HCT116 (cell line): Measurements from ENCODE around the gene SLC50A1. TPM values are rescaled to one million over a fixed set of nuclear protein-coding genes. Genes with fewer than 3 reads are reported as not detected.

Source experiments
- ATAC-seq: fragments of 200-7000 bp; cut with Tn5 transposase; 2 replicates; pipeline ENCODE4 v1.9.1; 2020; ENCODE audit warnings: mild to moderate bottlenecking, moderate library complexity
- BruUV-seq: library from RNA; stranded (reverse); fragments of 400-500 nt; replicated peaks from 2 replicates; lab custom pipeline; 2021; lab: Mats Ljungman, UMichigan
- CTCF ChIA-PET: fragments of 300-600 bp; sonication (Branson Sonifier 250); formaldehyde crosslinking; loops from one replicate; lab custom pipeline; 2021; ENCODE audit warnings: antibody characterized with exemption; lab: Charles Lee
- POLR2A ChIA-PET: fragments of 300-600, 350-600 bp; sonication (Branson Sonifier 250); formaldehyde crosslinking; loops from one replicate; lab custom pipeline; 2021; ENCODE audit warnings: antibody characterized with exemption; lab: Charles Lee
- RAD21 ChIA-PET, 2 experiments: fragments of 300-600 bp; sonication (Branson Sonifier 250); formaldehyde crosslinking; loops; one replicate each; lab custom pipeline; 2023; ENCODE audit warnings: low total read pairs in 2 of 2; ENCODE audit not compliant: uncharacterized antibody in 2 of 2, unreplicated experiment in 2 of 2, low non-redundant PET in 1 of 2; lab: Charles Lee
- DNase-seq: peaks from one replicate; pipeline ENCODE4 v3.0.0-alpha.2; 2010; ENCODE audit warnings: low read depth, low spot score
- H2AFZ ChIP-seq: fragments of 200-600 bp; shearing (Covaris generic), sonication (generic); 2 replicates; pipeline ENCODE4 v1.6.1; 2017; ENCODE audit warnings: low read depth, mixed run types, mixed read lengths, antibody characterized with exemption, low read length; ENCODE audit not compliant: poor library complexity, severe bottlenecking
- H3K27ac ChIP-seq: 2 replicates; pipeline ENCODE4 v1.5.1; 2012; ENCODE audit warnings: low read depth, low read length
- H3K27me3 ChIP-seq: fragments of 200-600 bp; sonication (generic); 2 replicates; pipeline ENCODE4 v1.6.1; 2016; ENCODE audit warnings: mixed run types, low read length, mixed read lengths; ENCODE audit not compliant: insufficient read depth
- H3K36me3 ChIP-seq, 2 experiments: fragments of 200-500 bp in 1 of 2; fragments of 200-600 bp in 1 of 2; sonication (Bioruptor generic) in 1 of 2; sonication (generic) in 1 of 2; 2 replicates each; pipeline versions ENCODE4 v1.5.1 to v1.6.1; 2014 to 2016; ENCODE audit warnings: low read length in 2 of 2, inconsistent platforms in 1 of 2, mixed read lengths in 1 of 2, mixed run types in 1 of 2; ENCODE audit not compliant: insufficient read depth in 2 of 2, control insufficient read depth in 1 of 2
- H3K4me1 ChIP-seq, 2 experiments: fragments of 200-600 bp in 1 of 2; sonication (generic) in 1 of 2; 2 replicates each; pipeline versions ENCODE4 v1.5.1 to v1.6.1; 2012 to 2017; ENCODE audit warnings: low read length in 2 of 2, inconsistent platforms in 1 of 2, mild to moderate bottlenecking in 1 of 2, mixed read lengths in 1 of 2, mixed run types in 1 of 2, moderate library complexity in 1 of 2; ENCODE audit not compliant: insufficient read depth in 2 of 2, control insufficient read depth in 1 of 2
- H3K4me2 ChIP-seq: fragments of 200-600 bp; sonication (generic); 2 replicates; pipeline ENCODE4 v1.6.1; 2017; ENCODE audit warnings: mixed run types, low read length, mixed read lengths
- H3K4me3 ChIP-seq, 2 experiments: fragments of 200-600 bp in 1 of 2; sonication (generic) in 1 of 2; replicated peaks in 1 of 2; 2 replicates each; pipeline ENCODE4 v1.5.1; 2011 to 2016; ENCODE audit warnings: low read length in 2 of 2, control low read depth in 1 of 2, low read depth in 1 of 2, mild to moderate bottlenecking in 1 of 2, mixed read lengths in 1 of 2, mixed run types in 1 of 2
- H3K79me2 ChIP-seq: fragments of 200-600 bp; sonication (generic); 2 replicates; pipeline ENCODE4 v1.6.1; 2017; ENCODE audit warnings: mild to moderate bottlenecking, mixed run types, low read length, moderate library complexity, mixed read lengths; ENCODE audit not compliant: insufficient read depth
- H3K9ac ChIP-seq: fragments of 200-600 bp; sonication (generic); 2 replicates; pipeline ENCODE4 v1.6.1; 2016; ENCODE audit warnings: low read length, mixed read lengths
- H3K9me2 ChIP-seq: fragments of 200-600 bp; sonication (generic), shearing (Covaris generic); 2 replicates; pipeline ENCODE4 v1.6.1; 2017; ENCODE audit warnings: mixed run types, mild to moderate bottlenecking, moderate library complexity; ENCODE audit not compliant: insufficient read depth
- H3K9me3 ChIP-seq, 2 experiments: fragments of 200-500 bp in 1 of 2; fragments of 200-600 bp in 1 of 2; sonication (Bioruptor generic) in 1 of 2; sonication (generic) in 1 of 2; 2 replicates each; pipeline ENCODE4 v1.6.1; 2014 to 2017; ENCODE audit warnings: low read length in 2 of 2, mixed read lengths in 2 of 2, inconsistent platforms in 1 of 2, low read depth in 1 of 2, mild to moderate bottlenecking in 1 of 2, mixed run types in 1 of 2, moderate library complexity in 1 of 2; ENCODE audit not compliant: control insufficient read depth in 1 of 2, insufficient read depth in 1 of 2
- H4K20me1 ChIP-seq: fragments of 200-600 bp; sonication (generic), shearing (Covaris generic); 2 replicates; pipeline ENCODE4 v1.6.1; 2017; ENCODE audit warnings: mixed run types, mild to moderate bottlenecking, moderate library complexity; ENCODE audit not compliant: insufficient read depth
- CBX3 ChIP-seq: IDR thresholded peaks from 2 replicates; pipeline ENCODE4 v1.6.1; 2012; ENCODE audit warnings: low read depth
- CEBPB ChIP-seq: IDR thresholded peaks from 2 replicates; pipeline ENCODE4 v1.6.1; 2012; ENCODE audit warnings: low read depth
- EGR1 ChIP-seq: IDR thresholded peaks from 2 replicates; pipeline ENCODE4 v1.6.1; 2012; ENCODE audit warnings: low read depth
- EZH2phosphoT487 ChIP-seq: fragments of 200-600 bp; IDR thresholded peaks from 2 replicates; pipeline ENCODE4 v1.6.1; 2018; ENCODE audit warnings: antibody characterized with exemption, borderline replicate concordance
- POLR2A ChIP-seq: IDR thresholded peaks from 2 replicates; pipeline ENCODE4 v1.7.0; 2011; ENCODE audit warnings: borderline replicate concordance; ENCODE audit not compliant: insufficient read depth, insufficient read length; ENCODE audit errors: extremely low read depth
- POLR2AphosphoS5 ChIP-seq: IDR thresholded peaks from 2 replicates; pipeline ENCODE4 v1.6.1; 2011; ENCODE audit warnings: mild to moderate bottlenecking, low read depth, low read length, moderate library complexity
- SP1 ChIP-seq: IDR thresholded peaks from 2 replicates; pipeline ENCODE4 v1.6.1; 2012; ENCODE audit warnings: low read depth
- ZNF274 ChIP-seq: fragments of 200-500 bp; sonication (Bioruptor generic); IDR thresholded peaks from 2 replicates; pipeline ENCODE4 v1.6.1; 2014; ENCODE audit warnings: mild to moderate bottlenecking, low read depth, low read length, inconsistent platforms
- intact Hi-C: fragments of 100-400 bp; cut with micrococcal nuclease; formaldehyde crosslinking; loops from 2 replicates; pipeline ENCODE4 v1.10.0; 2022
- total RNA-seq: library from RNA; stranded (reverse); gene quantifications from one replicate; pipeline ENCODE4 v1.2.1, GENCODE V29; 2021; ENCODE audit not compliant: unreplicated experiment
- TF ChIP-seq, protein P1 (sequence below), 3 experiments: fragments of 200-600 bp in 1 of 3; sonication (generic) in 1 of 3; IDR thresholded peaks in 2 of 3; conservative IDR thresholded peaks in 1 of 3; 2 replicates each; pipeline ENCODE4 v1.5.1; 2012 to 2017; ENCODE audit warnings: low read depth in 2 of 3, low read length in 2 of 3, antibody characterized with exemption in 1 of 3, borderline replicate concordance in 1 of 3, control low read depth in 1 of 3, mild to moderate bottlenecking in 1 of 3, mixed read lengths in 1 of 3, mixed run types in 1 of 3, moderate library complexity in 1 of 3; ENCODE audit not compliant: insufficient read depth in 1 of 3
- TF ChIP-seq, protein P2 (sequence below): IDR thresholded peaks from 2 replicates; pipeline ENCODE4 v1.6.1; 2011; ENCODE audit warnings: mild to moderate bottlenecking, low read length, moderate library complexity; ENCODE audit not compliant: insufficient replicate concordance; ENCODE audit errors: extremely low read depth

SLC50A1 gene
- total RNA-seq, 1 experiment from 2014 or later = 49.9 TPM

DNA sequence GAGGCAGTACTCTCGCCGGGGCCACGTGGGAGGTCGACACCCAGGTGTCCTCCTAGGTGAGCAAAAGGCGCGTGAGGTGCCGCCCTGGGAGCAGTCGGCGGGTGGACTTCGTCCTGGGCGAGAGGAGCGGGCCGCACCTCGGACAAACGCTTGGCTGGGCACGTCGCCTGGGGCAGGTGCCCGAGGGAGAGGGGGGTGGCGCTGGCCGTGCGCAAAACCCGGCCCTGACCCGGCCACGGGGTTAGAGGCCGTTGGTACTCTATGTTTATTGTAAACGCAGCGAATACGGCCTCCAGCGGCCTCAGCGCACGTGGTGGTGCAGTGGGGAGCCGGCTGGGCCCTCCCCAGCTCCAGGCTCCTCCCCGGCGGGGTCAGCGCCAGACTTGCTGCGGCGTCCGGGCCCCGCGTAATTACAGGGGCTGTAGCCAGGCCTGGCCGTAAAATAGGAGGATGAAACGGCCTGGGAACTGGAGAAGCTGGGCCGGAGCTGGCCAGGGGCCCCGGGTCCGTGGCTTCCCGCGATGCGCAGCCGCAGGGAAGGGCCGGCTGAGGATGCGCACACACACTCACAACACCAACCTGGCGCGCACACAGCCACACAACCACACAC, 9.6 kb upstream of the SLC50A1 start:
- Histone ChIP-seq H3K4me3 (no peak overlapping the region), H2AFZ (no peak overlapping the region), H3K9ac (no peak overlapping the region), H3K27ac (no peak overlapping the region; the same call in 1 of the 2 replicates), H3K4me1 (peaks cover 29 to 64% of the 10 kb centered on the region in 2 experiments), H4K20me1 (no peaks in the 10 kb centered on the region), H3K9me3 (no peaks in the 10 kb centered on the region), H3K79me2 (peaks cover 32% of the 10 kb centered on the region), H3K36me3 (peaks cover 0 to 3% of the 10 kb centered on the region in 2 experiments; a peak in 2 of 4 replicates), H3K4me2 (peak overlapping the region; percentile 99), H3K9me2 (no peaks in the 10 kb centered on the region), H3K27me3 (no peaks in the 10 kb centered on the region)
- ChIA-PET POLR2A (no interaction called here), CTCF (no interaction called here), RAD21 (no interaction called here)
- ATAC-seq (no peak), DNase-seq (no peak)
- TF ChIP-seq SP1 (no peak), POLR2AphosphoS5 (no peak), EZH2phosphoT487 (no peak), EGR1 (no peak), CBX3 (no peak), POLR2A (no peak), CEBPB (no peak), ZNF274 (no peak)
- TF ChIP-seq, protein P1, sequence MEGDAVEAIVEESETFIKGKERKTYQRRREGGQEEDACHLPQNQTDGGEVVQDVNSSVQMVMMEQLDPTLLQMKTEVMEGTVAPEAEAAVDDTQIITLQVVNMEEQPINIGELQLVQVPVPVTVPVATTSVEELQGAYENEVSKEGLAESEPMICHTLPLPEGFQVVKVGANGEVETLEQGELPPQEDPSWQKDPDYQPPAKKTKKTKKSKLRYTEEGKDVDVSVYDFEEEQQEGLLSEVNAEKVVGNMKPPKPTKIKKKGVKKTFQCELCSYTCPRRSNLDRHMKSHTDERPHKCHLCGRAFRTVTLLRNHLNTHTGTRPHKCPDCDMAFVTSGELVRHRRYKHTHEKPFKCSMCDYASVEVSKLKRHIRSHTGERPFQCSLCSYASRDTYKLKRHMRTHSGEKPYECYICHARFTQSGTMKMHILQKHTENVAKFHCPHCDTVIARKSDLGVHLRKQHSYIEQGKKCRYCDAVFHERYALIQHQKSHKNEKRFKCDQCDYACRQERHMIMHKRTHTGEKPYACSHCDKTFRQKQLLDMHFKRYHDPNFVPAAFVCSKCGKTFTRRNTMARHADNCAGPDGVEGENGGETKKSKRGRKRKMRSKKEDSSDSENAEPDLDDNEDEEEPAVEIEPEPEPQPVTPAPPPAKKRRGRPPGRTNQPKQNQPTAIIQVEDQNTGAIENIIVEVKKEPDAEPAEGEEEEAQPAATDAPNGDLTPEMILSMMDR (IDR thresholded peaks at IDR 0.05 in 2 of 3, conservative IDR thresholded peaks at IDR 0.05 in 1 of 3; ENCODE audit: borderline replicate concordance in 1 of 3, insufficient read depth in 1 of 3, low read depth in 2 of 3, low read length in 2 of 3) = no peak
- TF ChIP-seq, protein P2, sequence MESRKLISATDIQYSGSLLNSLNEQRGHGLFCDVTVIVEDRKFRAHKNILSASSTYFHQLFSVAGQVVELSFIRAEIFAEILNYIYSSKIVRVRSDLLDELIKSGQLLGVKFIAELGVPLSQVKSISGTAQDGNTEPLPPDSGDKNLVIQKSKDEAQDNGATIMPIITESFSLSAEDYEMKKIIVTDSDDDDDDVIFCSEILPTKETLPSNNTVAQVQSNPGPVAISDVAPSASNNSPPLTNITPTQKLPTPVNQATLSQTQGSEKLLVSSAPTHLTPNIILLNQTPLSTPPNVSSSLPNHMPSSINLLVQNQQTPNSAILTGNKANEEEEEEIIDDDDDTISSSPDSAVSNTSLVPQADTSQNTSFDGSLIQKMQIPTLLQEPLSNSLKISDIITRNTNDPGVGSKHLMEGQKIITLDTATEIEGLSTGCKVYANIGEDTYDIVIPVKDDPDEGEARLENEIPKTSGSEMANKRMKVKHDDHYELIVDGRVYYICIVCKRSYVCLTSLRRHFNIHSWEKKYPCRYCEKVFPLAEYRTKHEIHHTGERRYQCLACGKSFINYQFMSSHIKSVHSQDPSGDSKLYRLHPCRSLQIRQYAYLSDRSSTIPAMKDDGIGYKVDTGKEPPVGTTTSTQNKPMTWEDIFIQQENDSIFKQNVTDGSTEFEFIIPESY = no peak
- BruUV-seq = no TSS peak
- intact Hi-C loops = no loop called here
